ENCODE data around the gene MAPKAP1.
"Not testable (repeated sequence)": the region's sequence is repeated elsewhere in the genome, so short reads cannot be mapped to it uniquely, and the experiment has no call there.

Gene MAPKAP1

GRCh38 chr9:125604196-125604595, 102.8 kb downstream of the MAPKAP1 start:
- peak; percentile 49 for DNase-seq (ENCODE audit: low spot score)

DNA sequence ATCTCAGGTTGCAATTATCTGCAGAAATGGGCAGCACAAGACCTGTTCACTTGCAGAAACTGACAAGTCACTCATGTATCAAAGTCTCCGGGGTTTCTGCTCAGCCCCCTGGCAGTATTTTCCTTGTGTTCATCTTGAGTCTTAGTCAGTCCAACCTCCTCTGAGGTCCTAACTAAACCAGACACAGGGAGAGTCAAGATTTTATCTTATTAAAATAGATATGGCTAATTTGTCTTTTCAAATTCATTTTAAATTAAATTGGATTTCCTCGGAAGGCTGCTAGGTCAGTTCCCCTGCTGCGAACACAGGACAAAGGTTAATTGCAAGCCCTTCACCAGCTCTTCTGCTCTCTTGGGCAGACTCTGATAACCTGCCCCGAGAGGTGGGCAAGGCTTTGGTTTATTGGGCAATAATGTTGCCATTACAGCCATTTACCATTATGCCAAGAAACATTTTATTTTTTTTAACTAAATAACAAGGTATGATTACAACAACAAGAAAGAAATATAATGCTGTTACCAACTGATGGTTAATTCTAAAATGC, 103.5 kb downstream of the MAPKAP1 start:
- peak; percentile 89 for DNase-seq (ENCODE audit: low spot score)

GRCh38 chr9:125601961-125602360, 105.0 kb downstream of the MAPKAP1 start:
- DNase-seq (ENCODE audit: low spot score) = no peak

DNA sequence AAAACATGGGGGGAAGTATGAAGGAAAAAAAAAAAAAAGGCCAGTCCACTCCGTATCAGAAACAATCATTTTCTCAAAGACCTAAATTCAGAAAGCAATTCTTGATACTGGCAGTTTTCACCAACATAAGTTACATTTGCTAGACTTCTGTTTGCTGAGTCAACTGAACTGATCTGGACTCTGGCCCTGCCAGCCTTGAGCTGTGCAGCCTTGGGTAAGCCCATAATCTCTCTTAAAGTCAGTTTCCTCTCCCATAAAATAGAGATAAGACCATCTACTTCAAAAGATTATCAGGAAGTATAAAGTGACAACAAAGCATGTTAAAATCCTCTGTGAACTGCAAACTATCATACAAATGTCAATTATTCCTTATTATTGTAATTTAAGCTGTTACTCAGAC, 106.8 kb downstream of the MAPKAP1 start:
- DNase-seq (ENCODE audit: low spot score) = no peak

- DNase-seq (ENCODE audit: low spot score) = no peak
These were observed 112.8 kb downstream of the MAPKAP1 start for GRCh38 chr9:125594223-125594610.

DNA sequence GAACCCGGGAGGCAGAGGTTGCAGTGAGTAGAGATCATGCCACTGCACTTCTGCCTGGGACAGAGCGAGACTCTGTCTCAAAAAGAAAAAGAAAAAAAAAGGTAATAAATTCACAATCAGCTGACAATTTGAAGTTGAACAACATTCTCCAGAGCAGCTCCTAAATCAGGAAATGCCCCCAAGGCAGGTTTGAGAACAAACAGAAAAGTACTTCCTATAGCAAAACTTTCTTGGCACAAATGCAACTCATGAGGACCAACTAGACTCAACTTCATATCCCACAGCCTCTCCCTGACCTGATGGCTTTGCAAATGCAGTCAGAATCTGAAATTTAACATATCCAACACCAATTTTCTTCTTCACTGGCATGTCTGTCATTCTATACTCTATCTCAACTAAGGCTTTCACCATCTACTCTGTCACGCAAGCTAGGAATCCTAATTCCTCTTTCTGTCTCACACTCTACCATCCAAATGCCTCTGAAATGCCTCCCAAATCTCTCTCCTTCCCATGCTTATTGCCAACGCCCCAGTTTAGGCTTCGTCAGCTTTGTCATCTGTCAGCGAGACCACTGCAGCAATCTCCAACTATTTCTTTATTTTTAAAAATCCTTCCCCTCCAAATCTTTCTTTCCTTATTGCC, 113.3 kb downstream of the MAPKAP1 start:
- DNase-seq (ENCODE audit: low spot score) = no peak

GRCh38 chr9:125591888-125592287, 115.1 kb downstream of the MAPKAP1 start:
- DNase-seq (ENCODE audit: low spot score) = no peak

DNA sequence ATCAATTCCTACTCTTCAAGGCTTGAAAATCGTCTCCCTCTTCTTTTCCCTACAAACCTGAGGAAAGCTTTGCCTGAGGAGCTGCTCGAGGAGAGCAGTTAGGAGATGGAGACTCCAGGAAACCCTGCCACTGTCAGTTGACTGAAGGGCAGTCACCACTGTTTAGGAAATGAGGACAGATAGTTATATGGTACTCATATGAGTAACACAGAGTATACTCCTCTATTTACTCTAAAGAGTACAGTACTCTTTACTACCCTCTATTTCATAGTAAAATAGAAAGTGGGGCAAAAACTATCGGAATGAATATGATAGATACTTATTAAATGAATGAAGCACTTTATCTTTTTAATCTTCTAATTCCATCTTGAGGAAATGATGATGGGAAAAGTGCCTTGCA, 115.8 kb downstream of the MAPKAP1 start:
- DNase-seq (ENCODE audit: low spot score) = no peak

DNA sequence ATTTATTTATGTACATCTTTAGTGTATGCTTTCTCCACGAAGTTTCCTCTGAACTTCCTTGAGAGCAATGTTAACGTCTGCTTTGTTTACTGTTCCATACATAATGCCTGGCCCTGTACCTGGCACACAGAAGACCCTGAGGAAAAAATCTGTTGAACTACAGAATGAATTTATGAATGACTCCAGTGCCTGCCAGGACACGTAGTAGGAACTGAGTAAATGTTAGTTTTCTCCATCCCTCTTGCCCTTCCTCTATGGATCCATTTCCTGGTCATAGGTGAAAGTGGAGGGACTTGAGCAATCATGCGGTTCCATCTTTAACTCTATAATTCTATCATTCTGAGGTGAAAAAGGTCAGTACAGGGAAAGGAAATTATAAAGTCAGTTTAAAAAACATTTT, 117.7 kb downstream of the MAPKAP1 start:
- no peak for DNase-seq (ENCODE audit: low spot score)

- DNase-seq (ENCODE audit: low spot score) = no peak
These were observed 119.1 kb downstream of the MAPKAP1 start for GRCh38 chr9:125587819-125588460.

DNA sequence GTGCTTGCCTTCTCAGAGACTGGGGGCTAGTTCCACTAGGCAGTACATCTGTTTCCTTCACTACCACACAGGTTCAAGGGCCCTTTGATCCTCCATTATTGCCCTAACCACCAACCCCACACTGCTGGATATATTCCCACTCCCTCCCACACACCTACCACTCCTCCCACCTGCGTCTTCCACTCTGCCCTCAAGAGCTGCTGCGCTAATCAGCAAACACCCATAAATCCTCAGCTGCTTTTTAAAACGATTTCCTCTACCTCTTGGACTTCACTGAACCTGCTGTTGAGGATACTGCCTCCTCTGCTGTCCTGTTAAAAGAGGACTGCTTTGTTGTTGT, 120.9 kb downstream of the MAPKAP1 start:
- no peak for DNase-seq (ENCODE audit: low spot score)

DNA sequence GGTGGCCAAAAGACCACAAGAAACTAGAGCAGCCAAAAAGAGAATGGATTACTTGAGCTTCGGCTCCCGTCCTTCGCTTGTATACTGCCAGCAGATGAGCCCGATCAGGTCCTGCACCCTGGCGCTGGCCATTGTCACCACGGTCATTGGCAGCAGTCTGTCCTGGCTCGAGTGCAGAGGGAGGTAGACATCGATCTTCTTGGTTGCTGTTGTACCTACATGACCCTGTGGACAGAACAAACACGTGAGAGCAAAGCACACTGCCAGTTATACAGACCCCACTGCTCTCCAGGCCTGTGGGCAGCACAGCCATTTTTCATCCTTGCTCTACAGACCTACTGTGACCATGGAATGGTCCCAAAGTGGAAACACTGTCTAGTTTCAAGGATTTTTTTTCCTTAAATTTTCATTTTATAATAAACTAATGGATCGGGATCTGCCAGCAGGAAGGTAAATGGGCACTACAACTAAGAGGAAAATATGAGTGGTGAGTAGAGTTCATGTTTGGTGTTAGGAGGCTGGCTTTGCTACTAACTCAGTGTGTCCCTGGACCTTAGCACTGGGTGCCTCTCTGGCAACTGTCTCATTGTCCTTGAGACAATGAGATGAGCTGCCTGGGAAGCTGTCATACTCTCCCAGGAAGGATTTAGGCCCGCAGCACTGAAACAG, 121.4 kb downstream of the MAPKAP1 start:
- no peak for DNase-seq (ENCODE audit: low spot score)

GRCh38 chr9:125580701-125581286, 126.2 kb downstream of the MAPKAP1 start:
- no peak for DNase-seq (ENCODE audit: low spot score)

DNA sequence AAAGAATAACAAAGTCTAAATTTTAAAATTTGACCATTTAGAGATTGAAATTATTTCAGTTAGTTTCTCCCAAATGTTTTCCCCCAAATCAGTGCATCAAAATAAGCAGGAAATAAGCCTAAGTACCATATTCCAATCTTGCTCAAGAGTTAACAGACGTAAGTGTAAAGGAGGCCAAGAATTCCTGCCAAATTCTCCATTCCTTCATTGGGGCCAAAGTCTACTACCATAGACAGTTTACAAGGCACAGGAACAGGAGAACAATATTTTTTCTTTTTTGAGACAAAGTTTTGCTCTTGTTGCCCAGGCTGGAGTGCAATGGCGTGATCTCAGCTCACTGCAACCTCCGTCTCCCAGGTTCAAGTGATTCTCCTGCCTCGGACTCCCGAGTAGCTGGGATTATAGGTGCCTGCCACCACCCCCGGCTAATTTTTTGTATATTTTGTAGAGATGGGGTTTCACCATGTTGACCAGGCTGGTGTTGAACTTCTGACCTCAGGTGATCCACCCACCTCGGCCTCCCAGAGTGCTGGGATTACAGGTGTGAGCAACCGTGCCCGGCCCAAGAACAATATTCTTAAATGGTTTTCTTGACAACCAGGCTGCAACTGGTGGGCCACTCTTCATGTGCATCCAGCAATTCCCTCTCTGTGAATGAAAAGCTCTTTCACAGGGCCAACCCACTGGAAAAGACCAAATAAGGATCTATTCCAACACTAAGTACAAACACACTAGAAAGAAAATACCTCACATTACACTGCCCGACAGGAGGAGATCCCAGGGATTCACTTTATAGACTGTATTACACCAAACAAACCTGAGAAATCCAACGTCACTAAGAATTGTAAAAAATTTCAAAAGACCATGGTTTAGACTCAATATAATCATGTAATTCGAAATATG, 127.7 kb downstream of the MAPKAP1 start:
- no peak for DNase-seq (ENCODE audit: low spot score)

DNA sequence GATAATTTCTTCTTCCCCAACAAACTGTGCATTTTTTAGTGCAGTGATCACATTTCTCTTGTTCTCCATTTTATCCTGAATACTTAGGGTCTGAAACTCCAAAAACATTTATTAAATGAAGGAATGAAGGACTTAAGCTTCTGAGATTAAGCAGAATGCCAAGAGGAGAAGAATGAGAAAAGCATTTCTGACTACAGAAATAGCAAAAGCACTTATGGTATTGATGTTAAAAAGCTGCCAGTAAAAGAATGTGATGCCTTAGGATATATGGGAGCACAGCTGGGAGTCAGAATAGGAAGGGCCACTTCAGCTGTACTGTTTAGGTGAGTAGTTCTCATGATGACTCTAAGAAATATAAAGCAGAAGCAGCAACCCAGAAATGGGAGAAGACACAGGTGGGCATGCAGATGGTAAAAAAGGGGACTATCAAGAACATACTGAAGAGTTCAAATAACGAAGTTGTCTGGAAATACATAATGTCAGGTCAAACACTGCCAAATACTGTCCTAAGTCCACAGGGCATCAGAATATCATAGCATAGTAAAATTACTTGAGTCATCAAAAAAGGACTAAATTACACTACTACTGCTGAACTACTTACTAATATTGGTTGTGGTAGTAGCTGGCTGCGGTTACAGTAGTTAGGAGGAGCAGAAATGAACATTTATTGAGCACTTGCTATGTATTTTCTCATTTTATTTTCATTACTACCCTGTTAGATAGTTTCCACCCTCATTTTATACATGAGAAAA, 132.7 kb downstream of the MAPKAP1 start:
- DNase-seq (ENCODE audit: low spot score) = no peak

- not testable (repeated sequence) for DNase-seq (ENCODE audit: low spot score)
These were observed 134.5 kb downstream of the MAPKAP1 start for GRCh38 chr9:125572461-125572860.

GRCh38 chr9:125571824-125572223, 135.2 kb downstream of the MAPKAP1 start:
- not testable (repeated sequence) for DNase-seq (ENCODE audit: low spot score)

DNA sequence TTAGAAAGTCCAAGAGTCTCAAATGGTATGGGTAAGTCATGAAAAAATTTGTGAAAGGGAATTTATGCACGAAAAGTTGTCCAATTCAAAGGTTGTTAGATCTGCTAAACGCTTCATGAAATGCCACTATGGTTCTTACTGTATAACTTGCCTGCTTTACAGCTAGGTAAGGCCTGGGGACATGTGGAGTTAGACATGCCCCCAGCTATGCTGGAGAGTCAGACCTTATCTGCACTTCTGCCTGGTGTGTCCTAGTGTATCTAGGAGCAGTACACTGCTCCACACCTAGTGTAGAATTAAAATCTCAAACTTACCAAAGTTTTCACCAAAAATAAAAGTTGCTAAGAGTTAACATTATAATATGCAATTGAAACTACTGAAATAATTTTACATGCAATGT, 136.8 kb downstream of the MAPKAP1 start:
- DNase-seq (ENCODE audit: low spot score) = no peak

GRCh38 chr9:125568621-125569020, 138.4 kb downstream of the MAPKAP1 start:
- DNase-seq (ENCODE audit: low spot score) = no peak

DNA sequence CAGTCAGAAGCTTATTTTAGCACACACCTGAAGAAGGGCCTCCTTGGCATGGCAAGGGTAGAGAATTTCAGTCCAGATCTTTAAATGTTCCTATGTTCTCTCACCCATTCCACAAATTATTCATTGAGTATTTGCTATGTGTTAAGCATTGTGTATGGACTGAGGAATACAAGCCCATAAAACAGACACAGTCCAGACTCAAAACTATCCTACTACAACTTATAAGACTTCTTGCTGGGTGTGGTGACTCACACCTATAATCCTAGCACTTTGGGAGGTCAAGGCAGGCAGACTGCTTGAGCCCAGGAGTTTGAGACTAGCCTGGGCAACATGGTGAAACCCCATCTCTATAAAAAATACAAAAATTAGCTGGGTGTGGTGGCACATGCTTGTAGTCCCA, 141.0 kb downstream of the MAPKAP1 start:
- not testable (repeated sequence) for DNase-seq (ENCODE audit: low spot score)

GRCh38 chr9:125565126-125565525, 141.9 kb downstream of the MAPKAP1 start:
- DNase-seq (ENCODE audit: low spot score) = no peak
